Stimulated activated CD8-positive, alpha-beta memory T cell treated with anti-CD3 and anti-CD28 coated beads, Interleukin-4, amount 100 ng/mL, for 1 hour (primary cell): Measurements from ENCODE around the gene PCDHA9.
"Not testable (repeated sequence)": the region's sequence is repeated elsewhere in the genome, so short reads cannot be mapped to it uniquely, and the experiment has no call there.

ENCODE experiments used
- DNase-seq, 2 donors: peaks; one replicate each; pipeline ENCODE4 v3.0.0-alpha.2; 2020; ENCODE audit warnings: low read depth in 2 of 2, low spot score in 1 of 2

The PCDHA9 gene

GRCh38 chr5:140833993-140834392 is 14.2 kb upstream of the PCDHA9 start, which contains the start of gene PCDHA7:
PCDHA7 (plus strand) TSS chr5:140834269; CDS start chr5:140834384, 115 bp downstream.
- no peak for DNase-seq

- not testable (repeated sequence) for DNase-seq
These were observed 13.7 kb upstream of the PCDHA9 start for GRCh38 chr5:140834439-140835008.

- DNase-seq = no peak
These were observed 12.3 kb upstream of the PCDHA9 start for GRCh38 chr5:140835622-140836510.

- no peak for DNase-seq
These were observed 6.9 kb upstream of the PCDHA9 start, which contains the start of gene PCDHA8 for GRCh38 chr5:140840978-140841962. PCDHA8 (plus strand) TSS chr5:140841187; CDS start chr5:140841322, 135 bp downstream.

- no peak for DNase-seq
These were observed 5.1 kb upstream of the PCDHA9 start for GRCh38 chr5:140842798-140843733.

- not testable (repeated sequence) for DNase-seq
These were observed 1.9 kb downstream of the PCDHA9 start for GRCh38 chr5:140849831-140850634.

- no peak for DNase-seq
These were observed 7.8 kb downstream of the PCDHA9 start, which contains the start of gene PCDHA10 for GRCh38 chr5:140855772-140856674. PCDHA10 (plus strand) TSS chr5:140855897; CDS start chr5:140856049, 152 bp downstream.

- DNase-seq = no peak
These were observed 9.2 kb downstream of the PCDHA9 start for GRCh38 chr5:140857177-140857986.

- DNase-seq = no peak
These were observed 9.7 kb downstream of the PCDHA9 start for GRCh38 chr5:140857987-140858240.

- no peak for DNase-seq
These were observed 14.5 kb downstream of the PCDHA9 start for GRCh38 chr5:140862441-140863295.

- no peak for DNase-seq
These were observed 20.8 kb downstream of the PCDHA9 start, which contains the start of gene PCDHA11 for GRCh38 chr5:140868721-140869554. PCDHA11 (plus strand) TSS chr5:140868957; CDS start chr5:140869104, 147 bp downstream.

- no peak for DNase-seq
These were observed 21.3 kb downstream of the PCDHA9 start for GRCh38 chr5:140869555-140869886.

- DNase-seq = no peak
These were observed 22.3 kb downstream of the PCDHA9 start for GRCh38 chr5:140870221-140871201.
